GM12878 (cell line): Measurements from ENCODE around the gene PRRG4. TPM values are rescaled to one million over a fixed set of nuclear protein-coding genes. Genes with fewer than 3 reads are reported as not detected.

Source experiments
- ATAC-seq: fragments of 200-7000 bp; cut with Tn5 transposase; 3 replicates; pipeline ENCODE4 v1.9.1; 2020; ENCODE audit warnings: mild to moderate bottlenecking, moderate library complexity
- BruUV-seq: library from RNA; stranded (reverse); fragments of 400-500 nt; replicated peaks from 2 replicates; lab custom pipeline; 2021; lab: Mats Ljungman, UMichigan
- CTCF ChIA-PET: fragments of 300-600 bp; sonication (Branson Sonifier 250); formaldehyde crosslinking; extraction: SDS; loops from one replicate; lab custom pipeline; 2021; ENCODE audit warnings: inconsistent platforms; lab: Yijun Ruan, JAX
- POLR2A ChIA-PET: fragments of 350-600 bp; formaldehyde crosslinking; extraction: SDS; loops from one replicate; lab custom pipeline; 2021; ENCODE audit warnings: inconsistent platforms; lab: Charles Lee
- RAD21 ChIA-PET: fragments of 300-600 bp; sonication (Branson Sonifier 250); formaldehyde crosslinking; loops from one replicate; lab custom pipeline; 2023; ENCODE audit warnings: antibody characterized with exemption; ENCODE audit not compliant: unreplicated experiment; lab: Charles Lee
- SMC1A ChIA-PET: fragments of 300-600 bp; sonication (Branson Sonifier 250); formaldehyde crosslinking; loops from one replicate; lab custom pipeline; 2023; ENCODE audit not compliant: unreplicated experiment, uncharacterized antibody; lab: Charles Lee
- DNase-seq: peaks from one replicate; pipeline ENCODE4 v3.0.0-alpha.2; 2011; ENCODE audit warnings: low read depth, low spot score
- FAIRE-seq: peaks from 3 replicates; lab custom pipeline; 2011; peaks lifted over from hg19 to GRCh38; lab: Jason Lieb, UNC
- H2AFZ ChIP-seq: 2 replicates; pipeline ENCODE4 v1.6.0; 2011; ENCODE audit warnings: low read depth, low read length, control low read depth; ENCODE audit not compliant: control insufficient read depth
- H3K27ac ChIP-seq: 2 replicates; pipeline ENCODE4 v1.5.1; 2011; ENCODE audit warnings: control low read depth; ENCODE audit not compliant: control insufficient read depth, insufficient read depth
- H3K27me3 ChIP-seq, 2 experiments: replicated peaks in 1 of 2; 2 replicates each; pipeline versions ENCODE4 v1.6.0 to v1.6.1; 2011; ENCODE audit warnings: low read length in 1 of 2; ENCODE audit not compliant: control insufficient read depth in 2 of 2, insufficient read depth in 2 of 2
- H3K36me3 ChIP-seq, 2 experiments: 2 replicates each; pipeline ENCODE4 v1.5.1; 2011; ENCODE audit warnings: low read length in 1 of 2; ENCODE audit not compliant: control insufficient read depth in 2 of 2, insufficient read depth in 2 of 2
- H3K4me1 ChIP-seq: 2 replicates; pipeline ENCODE4 v1.6.1; 2011; ENCODE audit warnings: mild to moderate bottlenecking, low read length, moderate library complexity, mixed read lengths; ENCODE audit not compliant: control insufficient read depth, insufficient read depth
- H3K4me2 ChIP-seq: 2 replicates; pipeline ENCODE4 v1.6.0; 2011; ENCODE audit warnings: control low read depth; ENCODE audit not compliant: control insufficient read depth, insufficient read depth
- H3K4me3 ChIP-seq: fragments of 200-600 bp; sonication (generic); 2 replicates; pipeline ENCODE4 v1.5.1; 2016
- H3K79me2 ChIP-seq: 2 replicates; pipeline ENCODE4 v1.6.0; 2011; ENCODE audit warnings: low read length; ENCODE audit not compliant: control insufficient read depth, insufficient read depth
- H3K9ac ChIP-seq: 2 replicates; pipeline ENCODE4 v1.8.0; 2011; ENCODE audit warnings: low read length, control low read depth, mixed read lengths; ENCODE audit not compliant: control insufficient read depth, insufficient read depth
- H3K9me3 ChIP-seq: replicated peaks from 3 replicates; pipeline ENCODE4 v1.5.1; 2011; ENCODE audit warnings: mild to moderate bottlenecking, low read length; ENCODE audit not compliant: control insufficient read depth, insufficient read depth
- H4K20me1 ChIP-seq: 2 replicates; pipeline ENCODE4 v1.6.0; 2011; ENCODE audit not compliant: control insufficient read depth, insufficient read depth
- CEBPB ChIP-seq, 2 experiments: fragments of 150-350 bp in 1 of 2; IDR thresholded peaks; 2 replicates each; pipeline ENCODE4 v1.6.1; 2012 to 2014; ENCODE audit warnings: low read depth in 2 of 2, low read length in 2 of 2, borderline replicate concordance in 1 of 2, inconsistent platforms in 1 of 2
- FOXM1 ChIP-seq: IDR thresholded peaks from 2 replicates; pipeline ENCODE4 v1.6.1; 2012; ENCODE audit warnings: low read depth, mild to moderate bottlenecking, inconsistent platforms, low read length, moderate library complexity
- RUNX3 ChIP-seq: IDR thresholded peaks from 2 replicates; pipeline ENCODE4 v1.6.1; 2012; ENCODE audit warnings: low read length, inconsistent platforms
- WGBS: methylation state at CpG from one replicate; pipeline ENCODE4 v1.1.6; 2016; ENCODE audit warnings: low lambda C conversion rate; ENCODE audit not compliant: insufficient replicate concordance, insufficient coverage; ENCODE audit errors: missing lambda C conversion rate; 5-methylcytosine and 5-hydroxymethylcytosine counted together
- in situ Hi-C: fragments of 300-500 bp; cut with MboI; formaldehyde crosslinking; loops from 9 replicates; pipeline ENCODE4 v1.14.3; 2018; ENCODE audit warnings: mixed read lengths
- intact Hi-C: fragments of 100-400 bp; cut with micrococcal nuclease; formaldehyde crosslinking; loops from one replicate; pipeline ENCODE4 v1.14.2; 2022; ENCODE audit not compliant: unreplicated experiment
- polyA plus RNA-seq, 11 experiments: library from polyadenylated mRNA; depleted of rRNA in 4 of 11; unstranded in 6 of 11; stranded (reverse) in 5 of 11; fragments of >200 nt; fragmentation: Nextera tagmentation in 4 of 11; fragmentation: Illumina TruSeq in 1 of 11; extraction: Ambion mirVana in 4 of 11; extraction: Trizol in 1 of 11; gene quantifications; 1 replicate in 1 of 11; 2 replicates in 10 of 11; pipeline versions ENCODE4 v1.2.1 to v1.2.3, GENCODE V29; 2011 to 2016; ENCODE audit warnings: inconsistent platforms in 2 of 11, missing spikeins in 2 of 11, low read depth in 1 of 11
- total RNA-seq, 4 experiments: library from RNA; depleted of rRNA in 3 of 4; stranded (reverse); fragments of >200 nt in 3 of 4; fragmentation: Illumina TruSeq in 1 of 4; extraction: Trizol in 1 of 4; gene quantifications; 2 replicates each; pipeline versions ENCODE4 v1.2.1 to v1.2.3, GENCODE V29; 2013 to 2021

Gene PRRG4
- total and polyA plus RNA-seq, 10 of the 15 experiments (the other 5 are each of a cell fraction or from before 2014, with no cell fraction given) = 0.55 to 4.9 (median 1.9) TPM

GRCh38 chr11:32830413-32830738, 649 bp downstream of the PRRG4 start:
- TF ChIP-seq RUNX3 (no peak), CEBPB (IDR thresholded peaks at IDR 0.05; ENCODE audit: borderline replicate concordance in 1 of 2, low read depth in 2 of 2, low read length in 2 of 2) (peak in 1 of 2 experiments; percentile 94; a peak in 2 of 4 replicates)
- BruUV-seq = no TSS peak
- CTCF ChIA-PET = interaction anchor here (0.6 to 1.7 kb wide), 5 partner anchors 11 to 64 kb away, joined by 3 to 8 read pairs (median 6); no protein-coding TSS in a partner anchor
- intact Hi-C loops (no loop called here), in situ Hi-C loops (no loop called here)
- peak overlapping the region; percentile 84 for H3K4me3 ChIP-seq
- H3K9ac ChIP-seq = peak overlapping the region; percentile 90
- POLR2A ChIA-PET = interaction anchor here (1.2 to 1.8 kb wide), 3 partner anchors 8 to 21 kb away, joined by 4 to 5 read pairs (median 4); no protein-coding TSS in a partner anchor
- RAD21 ChIA-PET = interaction anchor here (0.8 to 1.5 kb wide), 4 partner anchors 9 to 62 kb away, joined by 3 to 11 read pairs (median 4); partner anchors contain the start of gene QSER1
- peak overlapping the region; percentile 90 for H3K4me2 ChIP-seq
- H3K27ac ChIP-seq = no peak overlapping the region
- FAIRE-seq (no peak), DNase-seq (no peak), ATAC-seq (peak; percentile 26)
- H4K20me1 ChIP-seq = no peaks in the 10 kb centered on the region
- no peaks in the 10 kb centered on the region; the same call in 1 of the 2 replicates for H3K4me1 ChIP-seq
- no peaks in the 10 kb centered on the region; the same call in 1 of the 2 replicates for H3K79me2 ChIP-seq
- no peaks in the 10 kb centered on the region for H3K9me3 ChIP-seq
- H3K36me3 ChIP-seq = no peaks in the 10 kb centered on the region
- 13% methylated on average over 6 of the region's 6 CpGs for WGBS
- SMC1A ChIA-PET = interaction anchor here (1.2 to 1.6 kb wide), 3 partner anchors 8 to 62 kb away, joined by 4 to 7 read pairs (median 5); partner anchors contain the start of gene QSER1
- H3K27me3 ChIP-seq = no peaks in the 10 kb centered on the region; a peak in 1 of 4 replicates
- H2AFZ ChIP-seq = peak overlapping the region; percentile 95

DNA sequence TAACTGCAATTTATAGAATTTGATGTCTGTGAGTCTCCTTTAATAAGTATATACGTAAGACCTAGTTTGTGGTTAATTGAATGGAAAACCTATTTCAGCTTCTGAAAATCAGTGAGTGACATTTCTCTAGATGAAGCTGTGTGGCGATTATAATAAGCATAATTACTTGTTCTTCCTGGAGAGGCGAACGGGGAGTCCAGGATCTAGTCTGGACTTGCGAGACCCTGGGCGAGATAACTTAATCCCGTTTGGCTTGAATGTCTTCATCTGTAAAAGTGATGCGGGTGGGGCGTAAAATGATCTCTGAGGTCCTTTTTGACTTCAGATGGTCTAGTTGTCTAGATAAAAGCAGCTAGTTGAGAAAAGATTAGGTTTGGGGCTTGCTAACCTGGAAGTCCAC, 1.1 kb downstream of the PRRG4 start:
- FAIRE-seq = no peak
- intact Hi-C loops = no loop called here
- Histone ChIP-seq H3K27me3 (no peaks in the 10 kb centered on the region; a peak in 1 of 4 replicates), H3K4me1 (no peaks in the 10 kb centered on the region; the same call in 1 of the 2 replicates), H3K27ac (no peak overlapping the region), H3K4me2 (peak overlapping the region; percentile 90), H3K9me3 (no peaks in the 10 kb centered on the region), H3K36me3 (no peaks in the 10 kb centered on the region), H3K4me3 (no peak overlapping the region), H4K20me1 (no peaks in the 10 kb centered on the region), H3K79me2 (no peaks in the 10 kb centered on the region; the same call in 1 of the 2 replicates), H2AFZ (no peak overlapping the region), H3K9ac (no peak overlapping the region)
- WGBS = 97% methylated on average over 9 of the region's 9 CpGs
- ChIA-PET RAD21 (interaction anchor here (0.8 to 1.5 kb wide), 5 partner anchors 9 to 63 kb away, joined by 3 to 11 read pairs (median 4); partner anchors contain the start of gene QSER1), SMC1A (interaction anchor here (0.7 to 1.6 kb wide), 4 partner anchors 9 to 62 kb away, joined by 3 to 7 read pairs (median 4); partner anchors contain the start of gene QSER1), POLR2A (interaction anchor here (1.2 to 1.9 kb wide), 4 partner anchors 8 to 65 kb away, joined by 4 to 5 read pairs (median 4); no protein-coding TSS in a partner anchor), CTCF (interaction anchor here (0.7 to 1.7 kb wide), 5 partner anchors 9 to 63 kb away, joined by 3 to 8 read pairs (median 6); no protein-coding TSS in a partner anchor)
- DNase-seq = no peak
- in situ Hi-C loops = no loop called here
- no peak for ATAC-seq
- TF ChIP-seq FOXM1 = no peak
- BruUV-seq = no TSS peak
